ENCODE results near the gene DNAJC6.

DNA sequence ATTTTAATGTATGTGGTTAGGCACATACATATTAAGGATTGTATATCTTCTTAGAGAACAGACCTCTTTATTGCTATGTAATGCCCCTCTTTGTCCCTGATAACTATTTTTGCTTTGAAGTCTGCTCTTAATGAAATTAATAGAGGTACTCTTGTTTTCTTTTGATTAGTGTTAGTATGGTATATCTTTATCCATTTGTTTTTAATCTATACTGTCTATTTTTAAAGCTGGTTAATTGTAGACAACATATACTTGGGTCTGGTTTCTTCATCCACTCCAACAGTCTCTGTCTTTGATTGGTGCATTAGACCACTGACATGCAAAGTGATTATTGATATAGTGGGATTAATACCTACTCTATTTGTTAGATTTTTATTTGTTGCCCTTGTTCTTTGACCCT, 147.1 kb downstream of the DNAJC6 start:
- TF ChIP-seq CTCF (conservative IDR thresholded peaks at IDR 0.05) = no peak
- no peak for TF ChIP-seq EZH2 (IDR thresholded peaks at IDR 0.05; ENCODE audit: low read depth)
